HepG2 (cell line): Measurements from ENCODE around the gene ZBTB32. TPM values are rescaled to one million over a fixed set of nuclear protein-coding genes. Genes with fewer than 3 reads are reported as not detected.

ENCODE experiments used
- FOSL2 ChIP-seq: sonication (generic); formaldehyde crosslinking; IDR thresholded peaks from 2 replicates; pipeline ENCODE4 v1.4.0; 2020; ENCODE audit warnings: missing genetic modification reagents
- GATAD1 ChIP-seq: IDR thresholded peaks from 2 replicates; pipeline ENCODE4 v1.6.1; 2016; ENCODE audit warnings: missing genetic modification reagents, missing compliant biosample characterization
- HMGXB3 ChIP-seq: sonication (generic); formaldehyde crosslinking; IDR thresholded peaks from 2 replicates; pipeline ENCODE4 v1.4.0; 2020; ENCODE audit warnings: missing genetic modification reagents, borderline replicate concordance
- IRF9 ChIP-seq: sonication (generic); formaldehyde crosslinking; IDR thresholded peaks from 2 replicates; pipeline ENCODE4 v1.8.0; 2022; ENCODE audit warnings: missing genetic modification reagents, mild to moderate bottlenecking, borderline replicate concordance
- KLF15 ChIP-seq: sonication (generic); formaldehyde crosslinking; IDR thresholded peaks from 2 replicates; pipeline ENCODE4 v1.8.1; 2023; ENCODE audit warnings: borderline replicate concordance, mild to moderate bottlenecking, inconsistent platforms, missing genetic modification reagents, mixed read lengths
- MEF2D ChIP-seq: sonication (generic); formaldehyde crosslinking; IDR thresholded peaks from 2 replicates; pipeline ENCODE4 v1.5.1; 2020; ENCODE audit warnings: mild to moderate bottlenecking, missing genetic modification reagents
- MIER2 ChIP-seq: IDR thresholded peaks from 2 replicates; pipeline ENCODE4 v1.6.1; 2016; ENCODE audit warnings: missing biosample characterization, missing genetic modification reagents
- NFE2L2 ChIP-seq: fragments of 150-350 bp; IDR thresholded peaks from 2 replicates; pipeline ENCODE4 v1.6.1; 2014; ENCODE audit warnings: low read length
- PBX3 ChIP-seq: sonication (generic); formaldehyde crosslinking; IDR thresholded peaks from 2 replicates; pipeline ENCODE4 v1.8.1; 2023; ENCODE audit warnings: missing genetic modification reagents, inconsistent platforms, borderline replicate concordance
- PHF20 ChIP-seq: sonication (generic); formaldehyde crosslinking; IDR thresholded peaks from 2 replicates; pipeline ENCODE4 v1.5.0; 2020; ENCODE audit warnings: mild to moderate bottlenecking, missing genetic modification reagents
- PLRG1 ChIP-seq: fragments of 450-650 bp; conservative IDR thresholded peaks from 2 replicates; pipeline ENCODE4 v1.6.1; 2016
- PPARG ChIP-seq: conservative IDR thresholded peaks from 2 replicates; pipeline ENCODE4 v1.6.1; 2016; ENCODE audit warnings: missing biosample characterization, missing genetic modification reagents
- SIN3A ChIP-seq: IDR thresholded peaks from 2 replicates; pipeline ENCODE4 v1.6.1; 2011; ENCODE audit warnings: low read depth, mild to moderate bottlenecking, control low read depth, low read length, borderline replicate concordance
- SRY ChIP-seq: sonication (generic); formaldehyde crosslinking; IDR thresholded peaks from 2 replicates; pipeline ENCODE4 v1.8.0; 2022; ENCODE audit warnings: mild to moderate bottlenecking, missing genetic modification reagents
- STAT5B ChIP-seq: sonication (generic); formaldehyde crosslinking; IDR thresholded peaks from 2 replicates; pipeline ENCODE4 v1.4.0; 2020; ENCODE audit warnings: missing genetic modification reagents
- ZMYM2 ChIP-seq: sonication (generic); formaldehyde crosslinking; IDR thresholded peaks from 2 replicates; pipeline ENCODE4 v1.8.0; 2022; ENCODE audit warnings: mild to moderate bottlenecking, missing genetic modification reagents
- ZNF652 ChIP-seq: IDR thresholded peaks from 2 replicates; pipeline ENCODE4 v1.6.1; 2016; ENCODE audit warnings: low read depth, borderline replicate concordance
- ZNF678 ChIP-seq: sonication (generic); formaldehyde crosslinking; IDR thresholded peaks from 2 replicates; pipeline ENCODE4 v1.4.0; 2020; ENCODE audit warnings: mild to moderate bottlenecking, missing genetic modification reagents
- ZNF891 ChIP-seq: sonication (generic); formaldehyde crosslinking; IDR thresholded peaks from 2 replicates; pipeline ENCODE4 v1.5.0; 2020; ENCODE audit warnings: mild to moderate bottlenecking, missing genetic modification reagents
- ZSCAN29 ChIP-seq: sonication (generic); formaldehyde crosslinking; conservative IDR thresholded peaks from 2 replicates; pipeline ENCODE4 v1.4.0; 2020; ENCODE audit warnings: mild to moderate bottlenecking, missing genetic modification reagents
- polyA plus RNA-seq, 8 experiments: library from polyadenylated mRNA; depleted of rRNA in 3 of 8; stranded (reverse) in 7 of 8; unstranded in 1 of 8; fragments of >200 nt; fragmentation: Illumina TruSeq in 4 of 8; extraction: Trizol in 4 of 8; gene quantifications; 2 replicates each; pipeline versions ENCODE4 v1.2.1 to v1.2.3, GENCODE V29; 2011 to 2016; ENCODE audit warnings: low read depth in 4 of 8, missing spikeins in 1 of 8, mixed read lengths in 1 of 8; ENCODE audit not compliant: insufficient read depth in 1 of 8
- total RNA-seq, 5 experiments: library from RNA; depleted of rRNA; stranded (reverse); fragments of >200 nt; fragmentation: Illumina TruSeq; extraction: Trizol; gene quantifications; 2 replicates each; pipeline ENCODE4 v1.2.3, GENCODE V29; 2016; ENCODE audit warnings: low read depth in 1 of 5
- TF ChIP-seq, protein P1 (sequence below): sonication (generic); formaldehyde crosslinking; IDR thresholded peaks from 2 replicates; pipeline ENCODE4 v1.4.0; 2020; ENCODE audit warnings: missing genetic modification reagents, borderline replicate concordance

ZBTB32 gene
- total and polyA plus RNA-seq, 2 of the 13 experiments (the other 11 are each of a cell fraction or from before 2014, with no cell fraction given): not detected

DNA sequence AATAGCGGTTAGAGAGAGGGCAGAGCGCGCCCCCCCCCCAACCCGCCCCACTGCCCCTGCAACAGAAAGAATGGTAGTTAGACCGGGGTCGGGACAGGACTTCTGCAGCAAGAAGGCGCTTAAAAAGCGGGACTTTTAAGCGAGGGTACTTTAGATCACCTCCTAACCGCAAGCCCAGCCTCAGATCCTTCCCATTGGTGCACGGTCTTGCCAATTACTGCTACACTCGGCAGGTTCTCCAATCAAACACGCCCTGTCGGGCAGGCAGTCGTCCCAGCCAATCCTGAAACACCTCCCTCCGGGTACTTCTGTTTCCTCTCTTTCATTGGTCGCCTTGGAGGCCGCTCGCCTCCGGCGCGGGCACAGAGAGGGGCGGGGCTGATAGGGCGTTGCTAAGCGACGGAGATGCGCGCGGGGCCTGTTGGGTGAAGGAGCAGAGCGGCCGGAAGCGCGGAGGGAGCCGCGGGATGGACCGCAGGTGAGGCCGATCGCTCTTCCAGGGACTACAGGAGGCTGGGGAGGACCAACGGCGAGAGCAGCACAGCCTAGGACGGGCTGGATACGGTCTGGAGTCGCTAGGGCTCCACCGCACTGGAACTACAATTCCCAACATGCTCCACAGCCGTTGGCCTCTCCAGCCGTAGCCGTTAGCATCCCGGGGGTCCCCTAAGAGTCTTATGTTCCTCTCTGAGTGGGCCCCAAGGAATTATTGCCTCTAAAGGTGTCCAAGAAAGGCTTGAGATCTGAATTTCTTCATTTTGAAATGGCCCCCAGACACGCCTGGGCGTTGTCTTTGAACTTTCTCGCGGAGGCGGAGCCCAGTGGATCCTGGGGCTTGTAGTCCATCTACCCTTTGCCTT, 53.6 kb downstream of the ZBTB32 start, which contains the start of gene PROSER3 (continued):
- TF ChIP-seq, protein P1, sequence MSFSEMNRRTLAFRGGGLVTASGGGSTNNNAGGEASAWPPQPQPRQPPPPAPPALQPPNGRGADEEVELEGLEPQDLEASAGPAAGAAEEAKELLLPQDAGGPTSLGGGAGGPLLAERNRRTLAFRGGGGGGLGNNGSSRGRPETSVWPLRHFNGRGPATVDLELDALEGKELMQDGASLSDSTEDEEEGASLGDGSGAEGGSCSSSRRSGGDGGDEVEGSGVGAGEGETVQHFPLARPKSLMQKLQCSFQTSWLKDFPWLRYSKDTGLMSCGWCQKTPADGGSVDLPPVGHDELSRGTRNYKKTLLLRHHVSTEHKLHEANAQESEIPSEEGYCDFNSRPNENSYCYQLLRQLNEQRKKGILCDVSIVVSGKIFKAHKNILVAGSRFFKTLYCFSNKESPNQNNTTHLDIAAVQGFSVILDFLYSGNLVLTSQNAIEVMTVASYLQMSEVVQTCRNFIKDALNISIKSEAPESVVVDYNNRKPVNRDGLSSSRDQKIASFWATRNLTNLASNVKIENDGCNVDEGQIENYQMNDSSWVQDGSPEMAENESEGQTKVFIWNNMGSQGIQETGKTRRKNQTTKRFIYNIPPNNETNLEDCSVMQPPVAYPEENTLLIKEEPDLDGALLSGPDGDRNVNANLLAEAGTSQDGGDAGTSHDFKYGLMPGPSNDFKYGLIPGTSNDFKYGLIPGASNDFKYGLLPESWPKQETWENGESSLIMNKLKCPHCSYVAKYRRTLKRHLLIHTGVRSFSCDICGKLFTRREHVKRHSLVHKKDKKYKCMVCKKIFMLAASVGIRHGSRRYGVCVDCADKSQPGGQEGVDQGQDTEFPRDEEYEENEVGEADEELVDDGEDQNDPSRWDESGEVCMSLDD (CRISPR knock-in tag): no peak
- TF ChIP-seq STAT5B (CRISPR knock-in tag): no peak
- TF ChIP-seq FOSL2 (CRISPR knock-in tag): no peak
- no peak for TF ChIP-seq ZMYM2 (CRISPR knock-in tag)
- TF ChIP-seq PLRG1: no peak
- TF ChIP-seq KLF15: no peak
- no peak for TF ChIP-seq ZSCAN29
- no peak for TF ChIP-seq MIER2
- peak; percentile 71 for TF ChIP-seq GATAD1 (CRISPR knock-in tag)
- TF ChIP-seq PBX3: peak; percentile 33; the same call in 1 of the 2 replicates
- TF ChIP-seq ZNF678: no peak
- no peak for TF ChIP-seq ZNF652 (CRISPR knock-in tag)
- TF ChIP-seq MEF2D (CRISPR knock-in tag): peak; percentile 63; the same call in 1 of the 2 replicates
- TF ChIP-seq HMGXB3: peak; percentile 87; the same call in 1 of the 2 replicates
- TF ChIP-seq PHF20 (CRISPR knock-in tag): peak; percentile 58
- TF ChIP-seq IRF9 (CRISPR knock-in tag): peak; percentile 66; the same call in 1 of the 2 replicates
- no peak for TF ChIP-seq NFE2L2
- TF ChIP-seq PPARG: peak; percentile 14; the same call in 1 of the 2 replicates
- peak; percentile 91 for TF ChIP-seq SRY (CRISPR knock-in tag)
- TF ChIP-seq SIN3A: peak; percentile 80
- TF ChIP-seq ZNF891 (CRISPR knock-in tag): peak; percentile 75; the same call in 1 of the 2 replicates
